ENCODE data around the gene CACNB2.
"Not testable (repeated sequence)": the region's sequence is repeated elsewhere in the genome, so short reads cannot be mapped to it uniquely, and the experiment has no call there.

CACNB2 gene

DNA sequence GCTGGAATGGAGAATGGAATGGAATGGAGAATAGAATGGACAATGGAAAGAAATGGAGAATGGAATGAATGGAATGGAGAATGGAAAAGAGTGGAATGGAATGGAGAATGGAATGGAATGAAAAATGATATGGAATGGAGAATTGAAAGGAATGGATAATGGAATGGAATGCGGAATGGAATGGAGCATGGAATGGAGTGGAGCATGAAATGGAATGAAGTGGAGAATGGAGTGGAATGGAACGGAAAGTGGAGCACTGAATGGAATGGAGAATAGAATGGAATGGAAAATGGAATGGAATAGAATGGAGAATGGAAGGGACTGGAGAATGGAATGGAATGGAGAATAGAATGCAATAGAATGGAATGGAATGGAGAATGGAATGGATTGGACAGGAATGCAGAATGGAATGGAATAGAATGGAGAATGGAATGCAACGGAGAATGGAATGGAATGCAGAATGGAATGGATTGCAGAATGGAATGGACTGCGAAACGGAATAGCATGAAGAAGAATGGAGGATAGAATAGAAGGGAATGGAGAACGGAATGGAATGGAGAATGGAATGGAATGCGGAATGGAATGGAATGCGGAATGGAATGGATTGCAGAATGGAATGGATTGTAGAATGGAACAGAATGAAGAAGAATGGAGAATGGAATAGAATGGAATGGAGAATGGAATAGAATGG is 421.8 kb downstream of the CACNB2 start:
- TF ChIP-seq MYC (IDR thresholded peaks at IDR 0.05; ENCODE audit: low read depth, low read length) = no peak
- TF ChIP-seq, protein P1, sequence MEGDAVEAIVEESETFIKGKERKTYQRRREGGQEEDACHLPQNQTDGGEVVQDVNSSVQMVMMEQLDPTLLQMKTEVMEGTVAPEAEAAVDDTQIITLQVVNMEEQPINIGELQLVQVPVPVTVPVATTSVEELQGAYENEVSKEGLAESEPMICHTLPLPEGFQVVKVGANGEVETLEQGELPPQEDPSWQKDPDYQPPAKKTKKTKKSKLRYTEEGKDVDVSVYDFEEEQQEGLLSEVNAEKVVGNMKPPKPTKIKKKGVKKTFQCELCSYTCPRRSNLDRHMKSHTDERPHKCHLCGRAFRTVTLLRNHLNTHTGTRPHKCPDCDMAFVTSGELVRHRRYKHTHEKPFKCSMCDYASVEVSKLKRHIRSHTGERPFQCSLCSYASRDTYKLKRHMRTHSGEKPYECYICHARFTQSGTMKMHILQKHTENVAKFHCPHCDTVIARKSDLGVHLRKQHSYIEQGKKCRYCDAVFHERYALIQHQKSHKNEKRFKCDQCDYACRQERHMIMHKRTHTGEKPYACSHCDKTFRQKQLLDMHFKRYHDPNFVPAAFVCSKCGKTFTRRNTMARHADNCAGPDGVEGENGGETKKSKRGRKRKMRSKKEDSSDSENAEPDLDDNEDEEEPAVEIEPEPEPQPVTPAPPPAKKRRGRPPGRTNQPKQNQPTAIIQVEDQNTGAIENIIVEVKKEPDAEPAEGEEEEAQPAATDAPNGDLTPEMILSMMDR (IDR thresholded peaks at IDR 0.05; ENCODE audit: low read depth, low read length) = no peak
- H3K4me3 ChIP-seq (ENCODE audit: low read depth, low read length) = no peak overlapping the region
- no peak for DNase-seq (ENCODE audit: low read depth)

DNA sequence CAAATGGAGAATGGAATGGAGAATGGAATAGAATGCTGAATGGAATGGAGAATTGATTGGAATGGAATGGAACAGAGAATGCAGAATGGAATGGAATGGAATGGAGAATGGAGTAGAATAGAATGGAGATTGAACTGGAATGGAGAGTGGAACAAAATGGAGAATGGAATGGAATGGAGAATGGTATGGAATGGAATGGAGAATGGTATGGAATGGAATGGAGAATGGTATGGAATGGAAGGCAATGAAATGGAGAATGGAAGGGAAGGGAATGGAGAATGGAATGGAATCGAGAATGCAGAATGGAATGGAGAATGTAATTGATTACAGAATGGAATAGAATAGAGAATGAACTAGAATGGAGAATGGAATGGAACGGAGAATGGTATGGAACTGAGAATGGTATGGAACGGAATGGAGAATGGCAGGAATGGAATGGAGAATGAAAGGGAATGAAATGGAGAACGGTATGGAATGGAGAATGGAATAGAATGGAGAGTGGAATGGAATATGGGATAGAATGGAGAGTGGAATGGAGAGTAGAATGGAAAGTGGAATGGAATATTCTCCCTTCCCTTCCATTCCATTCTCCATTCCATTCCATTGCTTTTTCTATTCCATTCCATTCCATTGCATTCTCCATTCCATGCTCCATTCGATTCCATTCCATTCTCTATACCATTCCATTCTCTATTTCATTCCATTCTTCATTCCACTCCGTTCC is 422.9 kb downstream of the CACNB2 start:
- TF ChIP-seq MYC (IDR thresholded peaks at IDR 0.05; ENCODE audit: low read depth, low read length) = no peak
- TF ChIP-seq, protein P2, sequence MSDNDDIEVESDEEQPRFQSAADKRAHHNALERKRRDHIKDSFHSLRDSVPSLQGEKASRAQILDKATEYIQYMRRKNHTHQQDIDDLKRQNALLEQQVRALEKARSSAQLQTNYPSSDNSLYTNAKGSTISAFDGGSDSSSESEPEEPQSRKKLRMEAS (IDR thresholded peaks at IDR 0.05; ENCODE audit: low read depth, low read length) = no peak
- TF ChIP-seq POLR2A (IDR thresholded peaks at IDR 0.05; ENCODE audit: extremely low read depth, insufficient read length) = no peak
- TF ChIP-seq, protein P1 (IDR thresholded peaks at IDR 0.05; ENCODE audit: low read depth, low read length) = no peak
- DNase-seq (ENCODE audit: low read depth) = no peak
- no peak overlapping the region for H3K4me3 ChIP-seq (ENCODE audit: low read depth, low read length)

GRCh38 chr10:18565006-18565405 is 424.8 kb downstream of the CACNB2 start:
- TF ChIP-seq, protein P1 (IDR thresholded peaks at IDR 0.05; ENCODE audit: low read depth, low read length) = no peak
- TF ChIP-seq MYC (IDR thresholded peaks at IDR 0.05; ENCODE audit: low read depth, low read length) = no peak
- TF ChIP-seq POLR2A (IDR thresholded peaks at IDR 0.05; ENCODE audit: extremely low read depth, insufficient read length) = no peak
- TF ChIP-seq, protein P2 (IDR thresholded peaks at IDR 0.05; ENCODE audit: low read depth, low read length) = no peak
- H3K4me3 ChIP-seq (ENCODE audit: low read depth, low read length) = no peak overlapping the region

DNA sequence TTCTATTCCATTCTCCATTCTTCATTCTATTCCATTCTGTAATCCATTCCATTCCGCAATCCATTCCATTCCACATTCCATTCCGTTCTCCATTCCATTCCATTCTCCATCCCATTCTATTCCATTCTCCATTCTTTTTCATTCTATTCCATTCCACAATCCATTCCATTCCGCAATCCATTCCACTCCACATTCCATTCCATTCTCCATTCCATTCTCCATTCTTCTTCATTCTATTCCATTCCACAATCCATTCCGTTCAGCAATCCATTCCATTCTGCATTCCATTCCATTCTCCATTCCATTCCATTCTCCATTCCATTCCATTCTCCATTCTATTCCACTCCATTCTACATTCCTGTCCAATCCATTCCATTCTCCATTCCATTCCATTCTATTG is 426.0 kb downstream of the CACNB2 start:
- DNase-seq (ENCODE audit: low read depth) = no peak
- TF ChIP-seq, protein P1 (IDR thresholded peaks at IDR 0.05; ENCODE audit: low read depth, low read length) = no peak
- TF ChIP-seq, protein P2 (IDR thresholded peaks at IDR 0.05; ENCODE audit: low read depth, low read length) = no peak
- no peak for TF ChIP-seq MYC (IDR thresholded peaks at IDR 0.05; ENCODE audit: low read depth, low read length)
- TF ChIP-seq POLR2A (IDR thresholded peaks at IDR 0.05; ENCODE audit: extremely low read depth, insufficient read length) = no peak

More at GRCh38 chr10:18565006-18565405, 424.8 kb downstream of the CACNB2 start:
- no peak for DNase-seq (ENCODE audit: low read depth)

GRCh38 chr10:18567343-18567856 is 427.2 kb downstream of the CACNB2 start:
- DNase-seq (ENCODE audit: low read depth) = no peak
- TF ChIP-seq, protein P1 (IDR thresholded peaks at IDR 0.05; ENCODE audit: low read depth, low read length) = no peak
- TF ChIP-seq MYC (IDR thresholded peaks at IDR 0.05; ENCODE audit: low read depth, low read length) = no peak
- TF ChIP-seq, protein P2 (IDR thresholded peaks at IDR 0.05; ENCODE audit: low read depth, low read length) = no peak
- no peak for TF ChIP-seq POLR2A (IDR thresholded peaks at IDR 0.05; ENCODE audit: extremely low read depth, insufficient read length)
- H3K4me3 ChIP-seq (ENCODE audit: low read depth, low read length) = no peak overlapping the region

More for the DNA sequence above, 426.0 kb downstream of the CACNB2 start:
- H3K4me3 ChIP-seq (ENCODE audit: low read depth, low read length) = no peak overlapping the region

- not testable (repeated sequence) for DNase-seq (ENCODE audit: low read depth); H3K4me3 ChIP-seq (ENCODE audit: low read depth, low read length)
These were observed 430.2 kb downstream of the CACNB2 start for GRCh38 chr10:18570386-18570785.

All from NB4 (cell line).